Globus pallidus (tissue), 1 donor: ENCODE data around the gene ATF7.
"Not testable (repeated sequence)": the region's sequence is repeated elsewhere in the genome, so short reads cannot be mapped to it uniquely, and the experiment has no call there.

Experiments
- DNase-seq: peaks from one replicate; pipeline ENCODE4 v3.0.0-alpha.2; 2015; ENCODE audit warnings: low spot score

Gene ATF7

DNA sequence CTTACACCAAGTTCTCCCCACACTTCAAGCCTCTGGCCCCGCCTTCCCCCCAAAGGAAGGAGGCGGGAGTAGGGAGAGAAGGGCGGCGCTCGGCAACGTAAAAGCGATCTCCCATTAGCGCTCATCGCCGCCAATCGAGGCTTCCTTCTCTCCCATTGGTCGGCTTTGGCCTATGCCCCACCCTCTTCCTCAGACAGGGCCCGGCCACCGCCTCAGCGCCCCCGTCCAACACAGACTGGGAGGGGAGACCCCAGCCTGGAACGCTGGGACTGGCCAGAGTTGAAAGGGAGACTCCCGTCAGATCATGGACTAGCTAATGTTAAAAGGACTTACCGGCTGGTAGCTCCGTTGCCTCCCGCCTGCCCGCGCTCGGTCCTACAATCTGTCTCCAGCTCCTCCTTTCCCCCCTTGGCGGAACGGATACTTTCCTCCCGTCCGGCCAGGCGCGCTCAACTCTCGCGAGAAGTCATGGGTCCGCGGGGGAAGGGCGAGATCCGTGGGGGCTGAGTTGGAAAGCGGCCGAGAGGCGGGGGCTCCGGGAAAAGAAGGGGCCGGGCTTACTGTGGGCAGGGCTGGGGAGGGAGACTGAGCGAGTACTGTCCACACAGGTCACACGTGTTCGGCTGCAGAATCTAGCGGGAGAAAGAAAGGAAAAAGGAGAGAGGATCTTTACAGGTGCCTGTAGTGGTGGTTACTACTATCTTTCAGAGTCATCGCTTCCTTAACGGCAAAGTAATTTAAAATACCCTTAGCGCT, at the start of gene ATF7:
TSS of gene ATF7 (minus strand) at position 437 of the 756 bp plus-strand sequence. CDS start 25,382 bp downstream, outside the sequence.
- peak; percentile 99 for DNase-seq

DNA sequence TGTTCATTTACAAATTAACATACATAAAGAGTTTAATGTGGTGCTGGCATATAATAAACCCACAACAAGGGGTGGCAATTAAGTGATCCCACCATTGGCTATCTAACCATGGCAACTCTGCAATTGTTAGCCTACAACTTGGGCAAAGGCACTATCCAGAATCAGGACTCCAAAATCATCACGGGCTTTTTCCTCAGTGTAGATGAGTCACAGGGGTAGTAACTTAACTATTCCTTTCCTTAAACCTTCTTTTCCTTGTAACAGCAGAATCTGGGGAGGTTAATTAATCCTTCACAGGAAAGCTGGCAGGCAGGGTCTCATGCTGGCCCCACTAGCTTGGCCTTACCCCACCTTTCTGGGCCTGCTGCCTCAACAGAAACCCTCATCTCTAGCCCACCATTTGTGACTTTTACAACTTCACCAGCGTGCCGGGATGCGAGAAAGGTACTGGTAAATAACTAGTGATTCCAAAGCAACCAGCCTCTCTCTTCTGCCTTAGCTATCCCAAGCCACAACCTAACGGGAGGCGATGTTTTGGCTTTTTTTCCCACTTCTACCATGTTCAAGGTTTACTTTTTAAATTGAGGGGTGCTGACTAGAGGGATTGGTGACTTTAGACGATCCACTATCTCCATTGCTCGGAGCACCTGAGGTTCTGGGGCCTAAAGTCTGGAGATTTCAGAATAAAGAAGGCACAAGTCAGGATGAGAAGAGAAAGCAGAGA, 49.0 kb upstream of the ATF7 start:
- no peak for DNase-seq

DNA sequence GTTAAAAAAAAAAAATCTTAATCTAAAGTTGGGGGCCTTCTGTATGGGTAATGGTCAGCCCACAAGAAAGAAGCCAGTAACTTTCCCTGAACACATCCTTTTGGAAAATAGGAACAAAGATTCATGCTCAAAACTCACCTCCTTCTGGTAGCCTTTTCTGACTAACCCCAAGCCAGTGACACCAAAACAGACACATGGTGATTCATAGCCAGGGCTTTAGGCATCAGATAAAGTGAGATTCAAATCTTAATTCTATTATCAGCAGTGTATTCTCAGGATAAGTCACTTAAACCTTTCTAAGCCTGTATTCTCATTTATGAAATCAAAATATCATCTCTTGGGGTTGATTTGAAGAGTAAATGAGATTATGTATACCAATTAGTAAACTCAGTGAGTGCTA, 44.8 kb upstream of the ATF7 start:
- DNase-seq, result no peak

DNA sequence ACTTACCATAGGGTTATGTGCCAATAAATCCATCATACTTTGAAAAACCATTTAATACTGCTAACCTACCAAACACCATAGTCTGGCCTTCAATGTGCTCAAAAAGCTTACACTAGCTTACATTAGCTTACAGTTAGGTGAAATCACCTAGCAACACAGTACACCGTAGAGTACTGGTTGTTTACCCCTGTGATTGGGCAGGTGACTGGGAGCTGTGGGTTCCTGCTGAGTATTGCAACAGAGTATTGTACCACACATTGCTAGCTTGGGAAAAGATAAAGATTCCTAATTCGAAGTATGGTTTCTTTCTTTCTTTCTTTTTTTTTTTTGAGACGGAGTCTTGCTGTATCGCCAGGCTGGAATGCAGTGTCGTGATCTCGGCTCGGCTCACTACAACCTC, 44.1 kb upstream of the ATF7 start:
- no peak for DNase-seq

DNA sequence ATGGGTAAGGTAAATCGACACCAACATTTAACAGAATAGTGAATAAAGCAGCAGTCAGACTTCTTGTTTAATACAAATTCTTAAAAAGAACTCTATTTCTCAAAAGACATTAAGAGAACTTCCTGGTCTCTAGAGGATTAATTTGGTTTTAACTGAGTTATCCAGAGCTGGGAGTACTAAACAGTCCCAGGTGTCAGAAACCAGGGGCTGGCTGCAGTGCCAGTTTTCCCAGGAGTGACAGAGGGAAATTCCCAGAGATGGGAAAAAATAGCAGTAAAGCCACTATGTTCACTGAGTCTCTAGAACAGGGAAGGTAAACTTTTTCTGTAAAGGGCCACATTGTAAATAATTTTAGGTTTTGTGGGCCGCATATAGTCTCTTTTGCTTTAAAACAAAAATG, 40.9 kb upstream of the ATF7 start:
- no peak for DNase-seq

DNA sequence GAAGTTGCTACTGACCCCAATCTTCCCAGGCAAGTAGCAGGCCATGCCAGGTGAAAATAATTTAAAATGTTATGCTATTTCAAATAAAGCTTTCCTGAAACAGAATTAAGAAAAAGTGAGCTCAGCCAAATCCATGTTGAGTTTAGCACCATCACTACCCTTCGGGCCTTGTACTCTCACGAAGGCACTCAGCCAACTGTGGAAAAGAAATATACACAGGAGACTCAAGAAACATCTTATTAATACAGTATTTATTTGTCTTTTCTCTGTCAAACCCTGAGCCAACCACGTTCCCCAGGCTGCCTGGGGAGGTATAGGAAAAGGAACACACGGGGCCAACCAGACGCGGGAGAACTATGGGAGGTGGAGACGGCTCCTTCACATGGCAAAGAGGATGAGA, 38.8 kb upstream of the ATF7 start:
- DNase-seq, result no peak

GRCh38 chr12:53664191-53664590, 38.0 kb upstream of the ATF7 start:
- DNase-seq, result no peak

- no peak for DNase-seq
These were observed 33.9 kb upstream of the ATF7 start for GRCh38 chr12:53660041-53660440.

DNA sequence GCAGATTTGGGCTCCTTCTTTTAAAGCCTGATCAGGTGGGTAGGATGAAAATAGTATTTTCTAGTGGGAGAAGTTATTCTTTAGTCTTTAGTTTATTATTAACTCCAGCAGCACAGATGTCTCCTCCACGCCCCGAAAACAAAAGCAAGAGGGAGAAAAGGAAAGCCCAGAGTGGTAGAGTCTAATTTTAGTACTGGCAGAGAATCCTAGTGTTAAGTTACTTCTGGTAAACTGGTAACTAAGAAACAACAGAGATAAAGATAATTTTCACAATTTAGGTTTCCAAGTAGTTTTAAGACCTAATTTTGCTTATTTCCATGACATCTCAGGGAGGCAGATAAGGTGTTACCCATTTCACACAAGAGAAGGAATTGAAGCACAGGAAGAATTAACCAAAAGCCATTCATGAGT, 33.4 kb upstream of the ATF7 start:
- DNase-seq, result no peak

DNA sequence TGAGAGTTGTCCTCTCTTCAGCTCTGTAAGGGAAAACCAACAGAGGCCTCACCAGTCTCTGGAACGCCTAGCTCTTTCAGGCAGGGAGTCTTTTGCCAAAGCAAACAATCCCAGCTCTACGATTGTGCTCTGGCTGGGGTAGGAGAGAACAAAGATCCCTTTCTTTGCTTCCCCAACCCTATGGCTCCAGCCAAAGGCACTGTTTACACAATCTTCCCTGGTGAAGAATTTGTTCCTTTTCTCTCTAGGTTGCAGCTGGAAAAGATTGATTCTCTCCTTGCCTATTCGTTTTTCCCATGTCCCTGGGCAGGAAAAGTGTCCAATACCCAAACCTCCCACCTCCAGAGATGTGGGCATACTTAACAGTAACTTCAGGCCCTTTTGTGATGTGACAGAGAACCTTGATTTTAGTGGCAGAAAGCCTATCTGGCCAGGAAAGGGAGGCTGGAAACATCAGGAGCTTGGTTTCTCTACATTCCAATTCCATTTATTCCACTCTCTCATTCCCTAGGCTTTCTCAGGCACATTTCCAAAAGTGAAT, 32.9 kb upstream of the ATF7 start:
- DNase-seq, result peak; percentile 97

GRCh38 chr12:53657041-53657440, 30.9 kb upstream of the ATF7 start:
- no peak for DNase-seq

GRCh38 chr12:53653595-53653994, 27.4 kb upstream of the ATF7 start:
- DNase-seq, result no peak

GRCh38 chr12:53652366-53652765, 26.2 kb upstream of the ATF7 start:
- DNase-seq, result no peak

DNA sequence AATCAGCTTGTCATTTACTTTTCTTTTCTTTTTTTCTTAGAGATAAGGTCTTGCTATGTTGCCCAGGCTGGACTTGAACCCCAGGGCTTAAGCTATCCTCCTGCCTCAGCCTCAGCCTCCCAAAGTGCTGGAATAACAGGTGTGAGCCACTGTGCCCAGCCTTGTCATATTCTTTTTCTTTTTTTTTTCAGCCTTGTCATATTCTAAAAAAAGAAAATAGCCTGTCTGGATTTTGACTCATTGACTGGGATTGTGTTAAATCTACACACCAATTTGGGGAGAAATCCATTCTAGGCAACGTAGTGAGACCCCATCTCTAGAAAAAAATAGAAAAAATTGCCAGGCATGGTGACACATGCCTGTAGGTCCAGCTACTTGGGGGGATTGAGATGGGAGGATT, 25.6 kb upstream of the ATF7 start:
- DNase-seq, result no peak

- not testable (repeated sequence) for DNase-seq
These were observed 20.1 kb upstream of the ATF7 start for GRCh38 chr12:53646300-53646699.

DNA sequence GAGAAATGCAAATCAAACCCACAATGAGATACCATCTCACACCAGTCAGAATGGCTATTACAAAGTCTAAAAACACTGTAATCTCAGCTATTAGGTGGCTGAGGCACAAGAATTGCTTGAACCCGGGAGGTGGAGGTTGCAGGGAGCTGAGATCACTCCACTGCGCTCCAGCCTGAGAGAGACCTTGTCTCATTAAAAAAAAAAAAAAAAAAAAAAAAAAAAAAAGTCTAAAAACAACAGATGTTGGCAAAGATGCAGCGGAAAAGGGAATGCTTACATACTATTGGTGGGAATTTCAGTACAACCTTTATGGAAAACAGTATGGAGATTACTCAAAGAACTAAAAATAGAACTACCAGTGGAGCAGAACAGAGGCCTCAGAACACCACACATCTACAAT, 19.0 kb upstream of the ATF7 start:
- no peak for DNase-seq

- DNase-seq, result no peak
These were observed 18.0 kb upstream of the ATF7 start for GRCh38 chr12:53644133-53644532.

- no peak for DNase-seq
These were observed 17.2 kb upstream of the ATF7 start for GRCh38 chr12:53643232-53643979.

GRCh38 chr12:53638057-53638456, 11.9 kb upstream of the ATF7 start:
- no peak for DNase-seq

DNA sequence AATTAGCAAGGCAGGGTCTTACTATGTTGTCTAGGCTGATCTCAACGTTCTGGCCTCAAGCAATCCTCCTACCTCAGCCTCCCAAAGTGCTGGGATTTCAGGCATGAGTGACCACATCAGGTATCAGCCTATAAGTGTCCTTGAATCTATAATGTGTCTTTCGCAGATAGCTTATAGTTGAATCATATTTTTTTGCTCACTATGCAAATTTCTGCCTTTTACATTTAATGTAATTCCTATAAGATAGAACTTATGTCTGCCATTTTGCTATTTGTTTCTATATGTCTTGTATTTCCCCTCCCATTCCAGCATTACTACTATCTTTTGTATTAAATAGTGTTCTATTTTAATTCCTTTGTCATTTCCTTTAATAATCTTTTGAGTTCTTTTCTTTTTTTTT, 10.5 kb upstream of the ATF7 start:
- DNase-seq, result no peak

DNA sequence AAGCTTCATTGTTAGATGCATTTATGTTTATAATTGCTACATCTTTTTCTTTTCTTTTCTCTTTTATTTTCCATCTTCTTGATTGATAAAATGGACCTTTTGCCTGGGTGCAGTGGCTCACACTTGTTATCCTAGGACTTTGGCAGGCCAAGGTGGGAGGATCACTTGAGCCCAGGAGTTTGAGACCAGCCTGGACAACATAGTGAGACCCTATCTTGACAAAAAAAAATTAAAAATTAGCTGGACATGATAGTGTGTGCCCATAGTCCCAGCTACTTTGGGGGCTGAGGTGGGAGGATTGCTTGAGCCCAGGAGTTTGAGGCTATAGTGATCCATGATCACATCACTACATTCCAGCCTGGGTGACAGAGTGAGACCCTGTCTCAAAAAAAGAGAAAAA, 9.5 kb upstream of the ATF7 start:
- DNase-seq, result not testable (repeated sequence)

GRCh38 chr12:53631721-53632120, 5.5 kb upstream of the ATF7 start:
- DNase-seq, result no peak

- DNase-seq, result no peak
These were observed 1.7 kb upstream of the ATF7 start for GRCh38 chr12:53627919-53628318.
